ENCODE measurements around the gene LCE2B.
"Not testable (repeated sequence)": the region's sequence is repeated elsewhere in the genome, so short reads cannot be mapped to it uniquely, and the experiment has no call there.

The LCE2B gene

GRCh38 chr1:152673016-152673415, 12.9 kb upstream of the LCE2B start:
- Histone ChIP-seq H3K27me3 (peaks cover 15% of the 10 kb centered on the region), H3K36me3 (no peaks in the 10 kb centered on the region), H3K4me1 (ENCODE audit: control insufficient read depth in 1 of 2, insufficient read depth in 1 of 2, low read depth in 1 of 2, low read length in 1 of 2) (no peaks in the 10 kb centered on the region), H3K9me3 (no peaks in the 10 kb centered on the region), H3K4me3 (ENCODE audit: low read depth in 1 of 2, low read length in 1 of 2) (no peak overlapping the region), H3K27ac (no peak overlapping the region)
- no peak for TF ChIP-seq CTCF (IDR thresholded peaks at IDR 0.05)

DNA sequence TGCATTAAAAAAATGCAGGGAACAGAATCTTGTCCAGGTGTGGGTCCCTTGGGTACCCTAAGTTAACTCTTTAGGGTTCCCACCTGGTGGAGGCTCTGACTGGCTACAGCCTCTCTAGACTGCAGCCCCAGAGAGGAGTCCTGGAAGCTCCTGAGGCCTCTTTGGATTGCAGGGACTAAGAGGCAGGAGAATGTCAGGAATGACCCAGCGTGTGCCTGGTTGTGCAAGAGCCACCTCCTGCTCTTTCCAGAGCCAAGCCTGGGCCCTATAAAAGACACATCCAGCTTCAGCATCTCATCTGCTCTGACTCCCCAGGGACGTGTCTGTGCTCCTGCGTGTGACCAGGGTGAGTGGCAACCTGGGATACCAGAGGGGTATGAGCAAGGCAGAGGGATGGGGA, 10.9 kb upstream of the LCE2B start, which contains the start of gene LCE2C:
Gene LCE2C, plus strand, starts transcription at position 297 of the 400 bp plus-strand sequence. CDS start 737 bp downstream, outside the sequence.
- not testable (repeated sequence) for H3K9me3 ChIP-seq; H3K36me3 ChIP-seq; H3K27ac ChIP-seq; H3K4me1 ChIP-seq (ENCODE audit: control insufficient read depth in 1 of 2, insufficient read depth in 1 of 2, low read depth in 1 of 2, low read length in 1 of 2); H3K4me3 ChIP-seq (ENCODE audit: low read depth in 1 of 2, low read length in 1 of 2)
- H3K27me3 ChIP-seq, result peaks cover 17% of the 10 kb centered on the region

GRCh38 chr1:152679459-152679858, 6.5 kb upstream of the LCE2B start:
- no peaks in the 10 kb centered on the region for H3K4me1 ChIP-seq (ENCODE audit: control insufficient read depth in 1 of 2, insufficient read depth in 1 of 2, low read depth in 1 of 2, low read length in 1 of 2)
- no peaks in the 10 kb centered on the region for H3K36me3 ChIP-seq
- no peak overlapping the region for H3K4me3 ChIP-seq (ENCODE audit: low read depth in 1 of 2, low read length in 1 of 2)
- TF ChIP-seq CTCF (IDR thresholded peaks at IDR 0.05), result no peak
- peaks cover 33% of the 10 kb centered on the region for H3K27me3 ChIP-seq
- no peaks in the 10 kb centered on the region for H3K9me3 ChIP-seq
- no peak overlapping the region for H3K27ac ChIP-seq

- TF ChIP-seq CTCF (IDR thresholded peaks at IDR 0.05), result no peak
- H3K27me3 ChIP-seq, result peaks cover 32% of the 10 kb centered on the region
- H3K9me3 ChIP-seq, result no peaks in the 10 kb centered on the region
- H3K4me1 ChIP-seq (ENCODE audit: control insufficient read depth in 1 of 2, insufficient read depth in 1 of 2, low read depth in 1 of 2, low read length in 1 of 2), result no peaks in the 10 kb centered on the region
- no peaks in the 10 kb centered on the region for H3K36me3 ChIP-seq
- H3K27ac ChIP-seq, result no peak overlapping the region
- H3K4me3 ChIP-seq (ENCODE audit: low read depth in 1 of 2, low read length in 1 of 2), result no peak overlapping the region
Measured at GRCh38 chr1:152681616-152682015, 4.3 kb upstream of the LCE2B start.

DNA sequence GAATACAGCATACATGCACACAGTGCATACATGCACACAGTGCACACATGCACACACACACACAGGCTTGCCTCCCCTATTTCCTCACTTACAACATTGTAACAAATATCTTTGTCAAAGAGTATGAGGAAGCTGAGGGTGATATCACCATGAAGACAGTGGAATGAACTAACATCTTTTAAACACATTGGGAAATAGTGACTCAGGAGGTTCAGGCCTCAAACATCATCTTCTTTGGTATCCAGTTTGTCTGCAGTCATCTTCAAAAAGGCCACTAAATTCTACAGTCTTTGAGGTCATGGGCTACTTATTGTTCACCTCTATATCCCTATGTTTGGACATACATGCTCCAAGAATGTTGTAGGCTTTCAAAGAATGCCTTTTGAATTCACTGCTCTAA, 2.1 kb upstream of the LCE2B start:
- no peak for TF ChIP-seq CTCF (IDR thresholded peaks at IDR 0.05)
- no peak overlapping the region for H3K27ac ChIP-seq
- no peaks in the 10 kb centered on the region for H3K4me1 ChIP-seq (ENCODE audit: control insufficient read depth in 1 of 2, insufficient read depth in 1 of 2, low read depth in 1 of 2, low read length in 1 of 2)
- H3K27me3 ChIP-seq, result peaks cover 24% of the 10 kb centered on the region
- no peak overlapping the region for H3K4me3 ChIP-seq (ENCODE audit: low read depth in 1 of 2, low read length in 1 of 2)
- H3K36me3 ChIP-seq, result no peaks in the 10 kb centered on the region
- H3K9me3 ChIP-seq, result no peaks in the 10 kb centered on the region

DNA sequence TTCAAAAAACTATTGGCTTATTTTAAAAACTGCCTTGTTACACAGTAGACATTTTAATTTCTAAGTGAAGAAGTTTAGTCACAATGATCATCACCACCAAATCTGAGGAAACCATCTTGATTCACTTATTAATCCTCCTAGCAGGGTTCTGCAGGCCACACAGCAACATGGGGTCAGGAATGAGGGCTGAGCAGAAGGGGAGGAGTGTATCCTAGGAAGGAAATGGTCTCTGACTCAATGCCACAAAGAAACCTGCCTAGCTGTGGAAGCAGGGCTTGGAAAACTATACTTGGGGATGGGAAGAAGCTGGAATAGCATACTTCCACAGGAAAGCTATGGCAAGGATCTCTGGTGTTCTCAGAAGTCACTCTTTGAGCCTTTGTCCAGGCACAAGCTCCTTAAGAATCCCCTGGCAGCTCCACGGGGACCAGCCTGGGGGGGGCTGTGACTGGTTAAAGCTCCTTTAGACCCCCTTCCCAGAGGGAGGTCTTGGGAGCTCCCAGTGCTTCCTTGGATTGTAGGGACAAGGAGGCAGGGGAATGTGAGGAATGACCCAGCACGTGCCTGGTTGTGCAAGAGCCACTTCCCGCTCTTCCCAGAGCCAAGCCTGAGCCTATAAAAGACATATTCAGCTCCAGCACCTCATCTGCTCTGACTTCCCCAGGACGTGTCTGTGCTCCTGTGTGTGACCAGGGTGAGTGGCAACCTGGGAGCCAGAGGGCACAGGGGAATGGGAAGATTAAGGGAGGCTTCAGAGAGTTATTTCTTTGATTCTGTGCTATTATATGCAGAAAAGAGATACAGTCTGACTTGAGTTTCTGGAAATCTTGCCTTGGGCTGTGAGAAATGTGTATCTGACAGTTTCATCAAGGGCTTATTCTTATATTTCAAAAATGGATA, 12.0 kb downstream of the LCE2B start, which contains the start of gene LCE2A:
Gene LCE2A, plus strand, starts transcription at position 645 of the 900 bp plus-strand sequence. CDS start 557 bp downstream, outside the sequence.
- no peak within 1 kb of the TSS for H3K27ac ChIP-seq
- TF ChIP-seq CTCF (IDR thresholded peaks at IDR 0.05), result no peak
- no peaks in the 10 kb centered on the region for H3K4me1 ChIP-seq (ENCODE audit: control insufficient read depth in 1 of 2, insufficient read depth in 1 of 2, low read depth in 1 of 2, low read length in 1 of 2)
- no peak within 1 kb of the TSS for H3K4me3 ChIP-seq (ENCODE audit: low read depth in 1 of 2, low read length in 1 of 2)
- H3K9me3 ChIP-seq, result no peaks in the 10 kb centered on the region
- H3K36me3 ChIP-seq, result no peaks in the 10 kb centered on the region
- peaks cover 5% of the 10 kb centered on the region for H3K27me3 ChIP-seq
